GM19468 (cell line): Measurements from ENCODE around the gene CAPN8.

Experiments
- ATAC-seq: cut with Tn5 transposase; IDR thresholded peaks from one replicate; pipeline ENCODE4 v1.9.1; 2021; ENCODE audit warnings: mild to moderate bottlenecking, moderate library complexity, moderate number of reproducible peaks; ENCODE audit not compliant: unreplicated experiment; ENCODE audit errors: extremely low read depth

CAPN8 gene

GRCh38 chr1:223494926-223495645, 170.4 kb downstream of the CAPN8 start:
- ATAC-seq = no peak

DNA sequence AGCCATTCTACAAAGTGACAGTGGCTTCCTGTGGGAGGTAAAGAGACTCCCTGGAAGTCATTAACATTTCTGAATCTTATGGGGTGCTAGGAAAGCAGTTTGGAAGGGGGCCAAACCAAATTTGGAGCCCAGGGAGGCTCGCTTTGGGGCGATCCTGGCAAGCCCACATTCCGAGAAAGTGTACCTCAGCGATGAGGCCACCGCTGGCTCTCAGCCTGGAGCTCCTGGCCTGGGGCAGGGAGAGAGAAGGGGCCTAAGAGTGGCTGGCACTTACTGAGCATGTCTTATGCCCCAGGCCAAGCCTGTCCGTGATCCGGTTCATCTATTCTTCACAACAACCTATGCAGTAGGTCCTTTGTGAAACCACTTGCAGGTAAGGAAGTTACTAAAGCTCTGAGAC, 173.5 kb downstream of the CAPN8 start:
- ATAC-seq = no peak
